Parathyroid adenoma (tissue), 2 donors: ENCODE results near the gene SS18.

Experiments
- H2AFZ ChIP-seq: fragments of 300-600 bp; sonication (generic); one replicate; pipeline ENCODE4 v1.7.0; 2017; ENCODE audit warnings: antibody characterized with exemption, mild to moderate bottlenecking
- H3K27ac ChIP-seq: fragments of 300-600 bp; sonication (generic); one replicate; pipeline ENCODE4 v1.7.0; 2017
- H3K27me3 ChIP-seq: fragments of 300-600 bp; sonication (generic); one replicate; pipeline ENCODE4 v1.7.0; 2017; ENCODE audit warnings: low read length; ENCODE audit not compliant: control insufficient read depth, insufficient read depth
- H3K36me3 ChIP-seq: fragments of 300-600 bp; sonication (generic); one replicate; pipeline ENCODE4 v1.7.0; 2017; ENCODE audit warnings: low read length; ENCODE audit not compliant: control insufficient read depth, insufficient read depth
- H3K4me1 ChIP-seq: fragments of 300-600 bp; sonication (generic); one replicate; pipeline ENCODE4 v1.7.0; 2017; ENCODE audit warnings: control low read depth
- H3K4me2 ChIP-seq: fragments of 300-600 bp; sonication (generic); one replicate; pipeline ENCODE4 v1.7.0; 2017; ENCODE audit warnings: low read length
- H3K4me3 ChIP-seq: fragments of 300-600 bp; sonication (generic); one replicate; pipeline ENCODE4 v1.7.0; 2017; ENCODE audit warnings: low read depth, low read length
- H3K79me2 ChIP-seq: fragments of 300-600 bp; sonication (generic); one replicate; pipeline ENCODE4 v1.7.0; 2017; ENCODE audit warnings: control low read depth
- H3K9ac ChIP-seq: fragments of 300-600 bp; sonication (generic); one replicate; pipeline ENCODE4 v1.7.0; 2017; ENCODE audit warnings: mild to moderate bottlenecking
- H3K9me3 ChIP-seq: fragments of 300-600 bp; sonication (generic); one replicate; pipeline ENCODE4 v1.7.0; 2017; ENCODE audit warnings: low read length; ENCODE audit not compliant: control insufficient read depth
- TF ChIP-seq, protein P1 (sequence below): fragments of 300-600 bp; sonication (generic); IDR thresholded peaks from one replicate; pipeline ENCODE4 v1.7.0; 2017; ENCODE audit warnings: antibody characterized with exemption, mild to moderate bottlenecking
- donor health status: primary hyperparathyroidism.

The SS18 gene

DNA sequence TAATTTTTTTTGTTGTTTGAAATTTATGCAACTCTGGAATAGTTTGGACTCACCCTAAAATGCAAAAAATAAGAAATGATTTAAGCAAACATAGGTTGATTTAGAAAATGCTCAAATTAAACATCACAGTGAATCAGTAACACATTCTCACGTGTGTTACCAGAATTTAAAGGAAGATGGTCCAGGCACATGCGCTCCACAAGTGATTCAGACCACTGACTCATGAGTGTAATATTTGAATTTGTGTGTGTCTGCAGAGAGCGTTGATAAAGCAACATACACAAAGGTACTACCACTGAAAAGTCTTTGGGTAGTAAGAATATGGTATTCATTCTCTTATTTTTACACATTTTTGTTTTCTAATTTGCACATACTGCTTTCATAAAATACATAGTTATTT lies 7.9 kb downstream of the SS18 start:
- TF ChIP-seq, protein P1, sequence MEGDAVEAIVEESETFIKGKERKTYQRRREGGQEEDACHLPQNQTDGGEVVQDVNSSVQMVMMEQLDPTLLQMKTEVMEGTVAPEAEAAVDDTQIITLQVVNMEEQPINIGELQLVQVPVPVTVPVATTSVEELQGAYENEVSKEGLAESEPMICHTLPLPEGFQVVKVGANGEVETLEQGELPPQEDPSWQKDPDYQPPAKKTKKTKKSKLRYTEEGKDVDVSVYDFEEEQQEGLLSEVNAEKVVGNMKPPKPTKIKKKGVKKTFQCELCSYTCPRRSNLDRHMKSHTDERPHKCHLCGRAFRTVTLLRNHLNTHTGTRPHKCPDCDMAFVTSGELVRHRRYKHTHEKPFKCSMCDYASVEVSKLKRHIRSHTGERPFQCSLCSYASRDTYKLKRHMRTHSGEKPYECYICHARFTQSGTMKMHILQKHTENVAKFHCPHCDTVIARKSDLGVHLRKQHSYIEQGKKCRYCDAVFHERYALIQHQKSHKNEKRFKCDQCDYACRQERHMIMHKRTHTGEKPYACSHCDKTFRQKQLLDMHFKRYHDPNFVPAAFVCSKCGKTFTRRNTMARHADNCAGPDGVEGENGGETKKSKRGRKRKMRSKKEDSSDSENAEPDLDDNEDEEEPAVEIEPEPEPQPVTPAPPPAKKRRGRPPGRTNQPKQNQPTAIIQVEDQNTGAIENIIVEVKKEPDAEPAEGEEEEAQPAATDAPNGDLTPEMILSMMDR, result no peak
- Histone ChIP-seq H3K36me3 (no peaks in the 10 kb centered on the region), H3K9ac (no peak overlapping the region), H2AFZ (no peak overlapping the region), H3K79me2 (peaks cover 20% of the 10 kb centered on the region), H3K27me3 (no peaks in the 10 kb centered on the region), H3K27ac (no peak overlapping the region), H3K4me2 (no peak overlapping the region), H3K4me3 (no peak overlapping the region), H3K9me3 (no peaks in the 10 kb centered on the region), H3K4me1 (no peaks in the 10 kb centered on the region)

DNA sequence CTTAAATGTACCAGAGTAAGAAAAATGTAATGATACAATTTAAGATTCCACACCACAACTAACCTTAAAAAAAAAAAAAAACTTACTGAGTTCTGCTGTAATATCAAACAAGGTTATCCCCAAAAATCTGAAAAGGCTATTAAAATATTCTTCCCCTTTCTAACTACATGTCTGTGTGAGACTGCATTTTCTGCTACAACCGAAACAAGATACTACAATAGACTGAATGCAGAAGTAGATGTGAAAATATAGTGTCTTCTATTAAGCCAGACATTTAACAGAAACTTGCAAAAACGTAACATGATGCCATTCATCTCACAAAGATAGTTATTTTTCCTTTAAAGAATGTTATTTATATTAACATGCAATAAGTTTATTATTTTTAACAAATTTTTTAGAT lies 16.2 kb downstream of the SS18 start:
- Histone ChIP-seq H3K9me3 (no peaks in the 10 kb centered on the region), H3K4me1 (no peaks in the 10 kb centered on the region), H3K4me2 (no peak overlapping the region), H3K79me2 (peaks cover 6% of the 10 kb centered on the region), H3K27ac (no peak overlapping the region), H3K27me3 (no peaks in the 10 kb centered on the region), H3K9ac (no peak overlapping the region), H3K36me3 (no peaks in the 10 kb centered on the region), H3K4me3 (no peak overlapping the region), H2AFZ (no peak overlapping the region)
- TF ChIP-seq, protein P1, result no peak

DNA sequence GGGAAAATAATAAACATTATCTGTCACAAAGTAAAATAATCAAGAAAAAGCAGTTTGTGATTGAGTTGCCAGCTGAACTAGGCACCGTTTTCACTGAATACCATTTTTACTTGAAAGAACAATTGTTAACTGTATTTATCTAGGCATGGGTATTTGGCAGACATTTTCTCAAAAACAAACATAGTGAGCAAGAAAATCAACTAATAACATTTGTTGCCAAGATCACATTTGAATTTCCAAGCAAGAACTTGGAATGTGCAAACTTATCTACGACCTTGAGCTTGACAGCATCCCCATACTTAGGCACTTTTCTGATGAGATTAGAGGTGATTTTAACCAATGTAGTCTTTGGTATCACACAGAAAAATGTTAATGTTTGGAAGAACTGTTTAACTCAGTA lies 16.7 kb downstream of the SS18 start:
- H3K9me3 ChIP-seq, result no peaks in the 10 kb centered on the region
- H3K79me2 ChIP-seq, result peaks cover 5% of the 10 kb centered on the region
- H3K9ac ChIP-seq, result no peak overlapping the region
- no peak overlapping the region for H3K4me3 ChIP-seq
- H3K4me2 ChIP-seq, result no peak overlapping the region
- H2AFZ ChIP-seq, result no peak overlapping the region
- TF ChIP-seq, protein P1, result no peak
- no peaks in the 10 kb centered on the region for H3K27me3 ChIP-seq
- no peaks in the 10 kb centered on the region for H3K4me1 ChIP-seq
- no peak overlapping the region for H3K27ac ChIP-seq
- H3K36me3 ChIP-seq, result no peaks in the 10 kb centered on the region

DNA sequence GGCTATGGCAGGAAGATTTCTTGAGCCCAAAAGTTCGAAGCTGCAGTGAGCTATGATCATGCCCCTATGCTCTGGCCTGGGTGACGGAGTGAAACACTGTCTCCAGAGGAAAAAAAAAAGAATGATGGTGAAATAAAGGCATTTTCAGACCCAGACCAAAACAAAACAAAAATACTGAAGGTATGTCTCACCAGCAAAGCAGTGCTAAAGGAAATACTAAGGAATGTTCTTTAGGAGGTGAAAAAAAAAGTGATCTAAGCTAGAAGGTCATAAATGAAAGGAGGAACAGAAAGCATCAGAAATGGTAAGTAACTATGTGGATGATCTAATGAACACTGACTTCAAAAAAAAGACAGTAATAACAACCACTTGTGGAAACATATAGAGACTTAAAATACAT lies 18.7 kb downstream of the SS18 start:
- TF ChIP-seq, protein P1, result no peak
- no peaks in the 10 kb centered on the region for H3K36me3 ChIP-seq

DNA sequence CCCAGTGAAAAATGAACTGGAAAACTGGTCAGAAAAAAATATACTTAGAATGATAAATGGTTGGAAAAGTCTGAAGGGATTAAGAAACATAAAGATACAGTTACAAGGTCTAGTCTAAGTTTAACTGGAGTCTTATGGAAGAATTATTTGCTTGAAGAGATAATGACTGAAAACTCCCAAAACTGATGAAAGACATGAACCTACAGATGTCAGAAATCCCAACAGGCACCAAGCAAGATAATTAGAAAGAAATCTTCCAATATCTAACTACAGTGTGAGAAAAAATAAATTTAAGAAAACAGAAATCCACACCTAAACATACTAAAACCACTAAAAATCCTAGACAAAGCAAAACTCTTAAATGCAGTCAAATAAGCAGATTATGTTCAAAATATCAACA lies 19.4 kb downstream of the SS18 start:
- Histone ChIP-seq H3K79me2 (peaks cover 9% of the 10 kb centered on the region), H3K4me2 (no peak overlapping the region), H3K9me3 (no peaks in the 10 kb centered on the region), H3K9ac (no peak overlapping the region), H3K36me3 (no peaks in the 10 kb centered on the region), H3K4me1 (no peaks in the 10 kb centered on the region), H3K4me3 (no peak overlapping the region), H3K27ac (no peak overlapping the region), H2AFZ (no peak overlapping the region), H3K27me3 (no peaks in the 10 kb centered on the region)
- TF ChIP-seq, protein P1, result no peak

More for the DNA sequence above, 18.7 kb downstream of the SS18 start:
- Histone ChIP-seq H3K27me3 (no peaks in the 10 kb centered on the region), H3K4me2 (no peak overlapping the region), H3K9me3 (no peaks in the 10 kb centered on the region), H3K27ac (no peak overlapping the region), H2AFZ (no peak overlapping the region), H3K9ac (no peak overlapping the region), H3K4me3 (no peak overlapping the region), H3K4me1 (no peaks in the 10 kb centered on the region), H3K79me2 (peaks cover 9% of the 10 kb centered on the region)
